Activated CD8-positive, alpha-beta memory T cell treated with anti-CD3 and anti-CD28 coated beads for 36 hours (primary cell): ENCODE data around the gene CORO7. TPM values are rescaled to one million over a fixed set of nuclear protein-coding genes. Genes with fewer than 3 reads are reported as not detected.

ENCODE experiments used
- CTCF ChIA-PET: fragments of 350-600 bp; sonication (Branson Sonifier 250); formaldehyde crosslinking; loops from one replicate; lab custom pipeline; 2021; ENCODE audit warnings: antibody characterized with exemption; lab: Charles Lee
- POLR2A ChIA-PET: fragments of 350-600 bp; sonication (Branson Sonifier 250); formaldehyde crosslinking; loops from one replicate; lab custom pipeline; 2021; ENCODE audit warnings: antibody characterized with exemption; lab: Charles Lee
- total RNA-seq, 2 experiments: library from RNA; stranded (reverse); gene quantifications; one replicate each; pipeline ENCODE4 v1.2.3, GENCODE V29; 2021

The CORO7 gene
- total RNA-seq, 2 experiments from 2014 or later = 80.2 to 86.3 TPM

DNA sequence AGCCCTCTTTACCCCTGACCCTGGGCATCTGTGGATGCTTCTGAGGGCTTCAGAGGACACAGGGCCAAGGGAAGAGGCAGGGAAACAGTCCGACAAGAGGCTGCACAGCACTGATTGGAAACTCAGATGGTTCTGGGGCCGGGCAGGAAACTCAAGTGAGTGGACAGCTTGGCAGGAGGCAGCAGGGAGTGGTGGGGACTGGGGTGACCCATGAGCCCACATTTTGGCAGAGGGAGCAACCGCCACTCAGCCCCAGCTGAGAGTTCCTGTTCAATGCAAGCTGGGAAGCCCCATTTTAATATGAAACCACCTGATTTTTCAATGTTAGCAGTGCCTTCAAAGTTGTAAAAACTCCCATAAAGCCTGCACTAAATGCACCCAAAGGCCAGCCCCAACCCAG, 46.2 kb downstream of the CORO7 start:
- ChIA-PET POLR2A (no interaction called here), CTCF (interaction anchor here (0.9 to 1.6 kb wide), 3 partner anchors 9 to 32 kb away, joined by 3 to 4 read pairs (median 3); no protein-coding TSS in a partner anchor)

- POLR2A ChIA-PET = no interaction called here
These were observed 47.2 kb downstream of the CORO7 start for GRCh38 chr16:4369007-4369733.

DNA sequence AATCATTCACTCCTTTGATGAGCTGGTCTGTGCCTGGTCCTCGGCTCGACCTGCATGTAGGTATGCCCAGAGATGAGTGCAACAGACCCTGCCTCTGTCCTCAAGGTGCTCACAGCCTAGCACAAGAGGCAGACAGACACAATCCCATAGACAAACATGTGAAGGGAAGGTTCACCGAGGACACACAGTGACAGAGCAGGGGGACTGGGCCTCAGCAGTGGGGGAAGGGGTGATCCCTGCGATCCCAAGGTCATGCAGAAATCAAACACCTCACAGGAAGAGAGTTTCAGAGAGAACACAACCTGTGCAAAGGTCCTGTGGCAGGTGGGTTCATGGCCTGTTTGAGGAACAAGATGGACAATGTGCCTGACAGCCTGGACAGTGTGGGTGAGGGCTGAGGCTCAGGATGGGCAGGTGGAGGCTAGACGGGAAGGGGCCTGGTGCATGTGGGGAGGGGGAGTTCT, 49.0 kb downstream of the CORO7 start:
- ChIA-PET CTCF (no interaction called here), POLR2A (no interaction called here)

More at GRCh38 chr16:4369007-4369733, 47.2 kb downstream of the CORO7 start:
- CTCF ChIA-PET = interaction anchor here (1.6 kb wide), 1 partner anchor 33 kb away, joined by 3 read pairs; no protein-coding TSS in a partner anchor

DNA sequence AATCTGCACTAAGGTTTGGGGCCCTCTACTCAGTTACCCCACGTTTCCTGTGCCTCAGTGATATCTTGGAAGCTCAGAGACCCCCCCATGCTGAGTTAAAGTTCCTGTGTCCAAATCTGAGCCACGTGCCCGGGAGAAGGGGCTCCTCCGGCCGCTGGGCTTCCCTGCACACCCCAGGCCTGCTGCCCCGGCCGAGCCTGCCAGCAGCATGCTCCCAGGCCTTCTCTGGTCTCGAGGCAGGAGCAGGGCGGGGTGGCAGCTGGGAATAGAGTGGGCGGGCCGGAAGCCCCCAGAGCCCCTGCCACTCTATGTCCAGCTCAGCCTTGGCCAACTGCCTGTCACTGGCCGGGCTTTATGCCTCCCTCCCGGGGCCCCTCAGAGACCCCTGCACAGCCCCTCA, 50.4 kb downstream of the CORO7 start:
- ChIA-PET POLR2A (no interaction called here), CTCF (interaction anchor here (1.0 kb wide), 1 partner anchor 37 kb away, joined by 4 read pairs; no protein-coding TSS in a partner anchor)

DNA sequence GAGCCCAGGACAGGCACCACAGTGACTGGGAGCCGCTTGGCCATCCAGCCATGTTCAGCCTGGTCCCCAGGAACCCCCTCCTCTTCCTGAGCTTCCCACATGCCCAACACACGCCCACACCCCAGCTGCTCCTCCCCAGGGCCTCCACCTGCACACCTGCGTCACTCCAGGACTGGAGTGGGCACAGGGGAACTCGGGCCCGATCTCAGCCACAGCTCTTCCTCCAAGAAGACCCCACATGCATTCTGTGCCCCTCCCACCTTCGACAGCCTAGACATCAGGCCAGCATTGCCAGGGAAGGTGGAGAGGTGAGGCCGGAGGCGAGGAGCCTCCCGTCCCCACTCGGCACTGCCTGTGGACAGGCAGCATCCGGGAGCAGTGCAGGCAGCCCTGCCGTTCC, 50.8 kb downstream of the CORO7 start:
- POLR2A ChIA-PET = no interaction called here
- CTCF ChIA-PET = interaction anchor here (1.0 kb wide), 1 partner anchor 37 kb away, joined by 4 read pairs; no protein-coding TSS in a partner anchor

GRCh38 chr16:4365014-4365406, 51.4 kb downstream of the CORO7 start:
- CTCF ChIA-PET = interaction anchor here (1.0 kb wide), 1 partner anchor 38 kb away, joined by 4 read pairs; no protein-coding TSS in a partner anchor
- POLR2A ChIA-PET = no interaction called here

GRCh38 chr16:4364196-4365013, 52.0 kb downstream of the CORO7 start:
- CTCF ChIA-PET = no interaction called here
- POLR2A ChIA-PET = interaction anchor here (0.6 kb wide), 1 partner anchor 213 kb away, joined by 3 read pairs; no protein-coding TSS in a partner anchor

DNA sequence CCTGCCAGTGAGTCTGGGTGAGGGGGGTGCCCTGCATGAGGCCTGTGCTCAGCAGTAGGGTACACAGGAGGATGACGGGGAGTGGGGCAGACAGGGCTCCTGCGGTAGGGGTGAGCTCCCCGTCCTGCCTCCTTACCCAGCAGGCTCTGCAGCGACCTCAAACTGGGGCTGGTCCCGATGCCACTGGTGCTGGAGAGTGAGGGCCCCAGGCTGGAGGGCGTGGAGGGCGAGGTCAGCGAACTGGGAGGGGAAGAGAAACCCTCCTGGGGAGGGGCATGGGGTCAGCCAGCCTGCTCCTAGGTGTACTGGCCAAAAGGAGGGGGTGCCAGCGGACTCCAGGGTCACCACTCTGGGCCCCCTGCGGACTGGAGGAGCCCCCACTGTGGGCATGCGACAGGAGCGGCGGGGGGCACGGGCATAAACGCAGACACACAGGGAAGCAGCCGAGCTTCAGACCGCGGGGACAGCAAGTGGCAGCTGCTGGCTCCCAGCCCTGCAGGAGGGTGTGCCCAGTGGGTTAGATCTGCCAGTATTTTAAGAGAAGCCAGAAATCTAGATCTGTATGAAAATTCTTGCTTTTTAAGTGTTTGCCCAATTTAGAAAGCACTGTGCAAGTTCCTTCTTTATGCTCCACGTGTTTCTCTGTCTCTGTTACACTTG, 53.8 kb downstream of the CORO7 start:
- CTCF ChIA-PET = no interaction called here
- POLR2A ChIA-PET = no interaction called here

DNA sequence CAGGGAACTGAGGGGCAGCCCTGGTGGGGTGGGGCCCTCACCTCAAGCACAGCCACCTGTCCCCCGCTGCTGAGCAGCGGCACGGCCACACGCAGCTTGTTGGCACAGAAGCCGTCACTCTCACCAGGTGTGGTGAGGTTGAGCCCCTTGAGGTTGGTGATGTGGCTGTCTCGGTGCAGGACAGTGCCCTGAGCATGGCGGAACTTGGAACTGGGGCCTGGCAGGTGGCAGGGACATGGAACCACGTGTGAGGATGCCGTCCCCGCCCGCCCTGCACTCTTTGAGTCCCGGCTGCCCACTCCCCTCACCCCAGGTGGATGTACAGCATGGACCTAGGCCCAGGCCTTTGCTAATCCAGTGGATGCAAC, 54.5 kb downstream of the CORO7 start:
- POLR2A ChIA-PET = no interaction called here
- CTCF ChIA-PET = interaction anchor here (1.2 kb wide), 1 partner anchor 9 kb away, joined by 3 read pairs; no protein-coding TSS in a partner anchor

GRCh38 chr16:4361033-4361943, 55.1 kb downstream of the CORO7 start:
- ChIA-PET CTCF (interaction anchor here (1.2 kb wide), 1 partner anchor 9 kb away, joined by 3 read pairs; no protein-coding TSS in a partner anchor), POLR2A (no interaction called here)

DNA sequence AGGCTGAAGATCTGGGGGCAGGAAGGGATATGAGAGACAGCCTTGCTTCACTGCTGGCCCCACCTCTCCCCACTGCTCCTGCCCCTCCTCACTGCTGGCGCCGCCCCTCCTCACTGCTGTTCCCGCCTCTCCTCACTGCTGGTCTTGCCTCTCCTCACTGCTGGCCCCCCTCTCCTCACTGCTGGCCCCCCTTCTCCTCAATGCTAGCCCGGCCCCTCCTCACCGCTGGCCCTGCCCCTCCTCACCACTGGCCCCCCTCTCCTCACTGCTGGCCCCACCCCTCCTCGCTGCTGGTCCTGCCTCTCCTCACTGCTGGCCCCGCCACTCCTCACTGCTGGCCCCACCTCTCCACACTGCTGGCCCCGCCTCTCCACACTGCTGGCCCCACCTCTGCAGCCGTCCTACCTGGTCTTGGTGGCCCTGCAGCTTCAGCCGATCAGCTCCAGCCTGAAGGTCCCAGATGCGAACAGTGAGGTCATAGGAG, 55.8 kb downstream of the CORO7 start:
- ChIA-PET CTCF (no interaction called here), POLR2A (interaction anchor here (0.6 kb wide), 1 partner anchor 88 kb away, joined by 3 read pairs; the partner anchor contains the start of gene TFAP4)

- POLR2A ChIA-PET = interaction anchor here (0.6 to 0.9 kb wide), 2 partner anchors 11 to 87 kb away, joined by 3 read pairs; partner anchors contain the start of gene TFAP4
- CTCF ChIA-PET = interaction anchor here (0.7 to 2.0 kb wide), 6 partner anchors 11 to 78 kb away, joined by 3 to 13 read pairs (median 4); no protein-coding TSS in a partner anchor
These were observed 56.5 kb downstream of the CORO7 start for GRCh38 chr16:4359914-4360313.

DNA sequence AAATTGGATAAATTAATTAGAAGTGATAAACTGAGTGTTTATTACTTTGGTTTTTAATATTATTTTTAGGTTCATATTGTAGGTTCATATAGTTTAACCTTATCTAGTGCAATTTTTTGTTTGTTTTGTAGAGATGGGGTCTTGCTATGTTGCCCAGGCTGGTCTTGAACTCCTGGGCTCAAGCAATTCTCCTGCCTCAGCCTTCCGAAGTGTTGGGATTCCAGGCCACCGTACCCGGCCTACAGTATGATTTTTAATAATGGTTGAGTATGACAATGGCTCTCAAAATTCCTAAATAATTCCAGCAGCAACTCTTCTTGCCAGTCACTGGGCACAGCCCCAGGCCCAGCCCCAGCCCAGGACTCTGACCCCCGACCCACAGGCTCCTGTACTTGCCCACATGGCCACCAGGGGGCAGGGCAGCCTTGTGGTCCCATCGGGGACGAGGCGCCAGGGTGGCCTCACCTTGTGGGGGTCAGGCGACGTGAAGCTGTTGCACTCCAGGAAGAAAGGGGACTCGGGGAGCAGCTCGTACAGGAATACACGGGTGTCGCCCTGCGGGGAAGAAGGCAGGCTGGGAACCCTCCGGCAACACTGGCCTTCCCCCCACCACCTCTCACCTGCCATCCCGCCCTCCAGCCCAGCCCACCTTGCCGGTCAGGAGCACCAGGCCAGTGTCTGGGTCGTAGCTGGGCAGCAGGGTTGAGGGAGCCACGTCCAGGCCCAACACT, 57.4 kb downstream of the CORO7 start:
- POLR2A ChIA-PET = interaction anchor here (0.9 kb wide), 1 partner anchor 11 kb away, joined by 3 read pairs; no protein-coding TSS in a partner anchor
- CTCF ChIA-PET = interaction anchor here (0.7 to 2.0 kb wide), 7 partner anchors 11 to 79 kb away, joined by 3 to 13 read pairs (median 3); no protein-coding TSS in a partner anchor

GRCh38 chr16:4358236-4358635, 58.2 kb downstream of the CORO7 start:
- ChIA-PET POLR2A (no interaction called here), CTCF (interaction anchor here (0.7 to 2.0 kb wide), 2 partner anchors 10 to 46 kb away, joined by 4 to 13 read pairs; no protein-coding TSS in a partner anchor)

DNA sequence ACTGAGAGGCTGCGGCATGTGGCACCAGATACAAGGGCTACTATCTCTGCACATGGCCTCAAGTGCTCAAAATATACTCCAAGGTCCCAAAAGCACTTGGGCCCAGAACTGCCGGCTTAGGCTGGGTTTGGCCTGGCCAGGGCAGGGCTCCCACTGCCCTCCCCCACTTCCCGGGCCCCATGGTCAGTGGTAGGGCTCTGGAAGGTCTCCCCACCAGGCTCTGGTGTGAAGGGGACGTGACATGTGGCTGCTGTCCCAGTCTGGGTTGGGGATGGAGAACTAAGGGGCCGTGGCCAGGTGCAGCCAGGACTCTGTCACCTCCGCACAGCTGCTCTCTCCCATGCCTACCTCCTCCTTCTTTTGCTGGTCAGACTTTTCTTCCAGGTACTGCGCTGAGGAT, 59.6 kb downstream of the CORO7 start:
- ChIA-PET POLR2A (no interaction called here), CTCF (no interaction called here)

DNA sequence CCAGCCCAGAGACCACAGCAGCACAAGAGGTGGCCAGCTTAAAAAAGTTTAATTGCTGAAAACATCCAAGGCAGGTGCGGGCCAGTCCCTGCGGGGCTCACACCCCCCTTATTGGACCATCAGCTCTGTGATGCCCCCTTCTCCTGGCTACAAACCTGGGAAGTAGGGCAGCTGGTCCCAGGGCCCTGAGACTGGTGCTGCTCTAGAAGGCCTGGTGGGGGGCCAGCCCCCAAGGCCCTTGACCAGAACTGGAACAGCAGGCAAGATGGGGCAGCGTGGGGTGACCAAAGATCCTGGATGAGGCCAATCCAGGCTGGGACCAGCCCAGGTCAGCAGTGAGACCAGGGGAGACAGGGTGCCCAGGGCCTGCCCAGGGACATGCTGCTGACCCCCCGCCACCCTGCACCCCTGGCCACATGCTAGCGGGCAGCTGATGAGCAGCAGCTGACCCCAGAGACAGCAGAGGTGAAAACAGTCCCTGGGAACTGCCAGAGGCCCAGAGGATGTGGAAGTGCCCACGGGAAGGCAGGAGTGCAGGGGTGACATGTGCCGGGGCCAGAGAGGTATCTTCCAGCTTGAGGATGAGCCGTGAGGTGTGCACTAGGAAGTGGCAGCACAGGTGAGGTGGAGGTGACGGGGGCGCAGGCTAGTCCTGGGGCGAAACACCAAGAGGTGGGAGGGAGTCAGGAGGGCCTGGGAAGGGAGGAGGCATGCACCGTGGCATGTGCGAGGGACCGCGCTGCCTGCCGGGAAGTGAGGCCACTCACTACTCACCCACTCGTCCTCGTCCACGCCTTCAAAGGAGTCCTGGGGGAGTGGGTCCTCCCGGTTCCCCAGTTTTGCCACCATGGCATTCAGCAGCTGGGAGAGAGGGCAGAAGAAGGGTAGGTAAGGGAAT, 61.6 kb downstream of the CORO7 start:
- ChIA-PET POLR2A (no interaction called here), CTCF (interaction anchor here (1.0 to 1.9 kb wide), 3 partner anchors 43 to 48 kb away, joined by 3 to 7 read pairs (median 4); no protein-coding TSS in a partner anchor)
